RWPE2 (cell line): ENCODE measurements around the gene ABHD4.
A peak's percentile ranks its signal among the peaks of the same experiment; 100 is the strongest.

Experiments used
- ATAC-seq: fragments of 200-7000 bp; cut with Tn5 transposase; 3 replicates; pipeline ENCODE4 v1.9.1; 2021; ENCODE audit warnings: low read depth
- DNase-seq: peaks from one replicate; pipeline ENCODE4 v3.0.0-alpha.2; 2020; ENCODE audit warnings: low spot score
- H3K27ac ChIP-seq: fragments of 450-650 bp; 2 replicates; pipeline ENCODE4 v1.5.1; 2017; ENCODE audit warnings: mild to moderate bottlenecking; ENCODE audit not compliant: poor library complexity, severe bottlenecking
- H3K27me3 ChIP-seq: fragments of 250-450 bp; sonication (Bioruptor Pico); 2 replicates; pipeline ENCODE4 v1.5.1; 2021; ENCODE audit warnings: mild to moderate bottlenecking, moderate library complexity; ENCODE audit not compliant: insufficient read depth, poor library complexity, severe bottlenecking
- H3K36me3 ChIP-seq: fragments of 250-450 bp; sonication (Bioruptor Pico); 2 replicates; pipeline ENCODE4 v1.5.1; 2020; ENCODE audit warnings: low read depth, mild to moderate bottlenecking, moderate library complexity
- H3K4me1 ChIP-seq: fragments of 250-450 bp; sonication (Bioruptor Pico); 2 replicates; pipeline ENCODE4 v1.5.1; 2021; ENCODE audit warnings: mild to moderate bottlenecking, moderate library complexity; ENCODE audit not compliant: insufficient read depth, poor library complexity, severe bottlenecking
- H3K4me3 ChIP-seq: fragments of 250-450 bp; sonication (Bioruptor Pico); 2 replicates; pipeline ENCODE4 v1.5.1; 2021; ENCODE audit warnings: mild to moderate bottlenecking, moderate library complexity; ENCODE audit not compliant: severe bottlenecking
- H3K9me3 ChIP-seq: fragments of 250-450 bp; sonication (Bioruptor Pico); 2 replicates; pipeline ENCODE4 v1.5.1; 2021; ENCODE audit warnings: mild to moderate bottlenecking, moderate library complexity; ENCODE audit not compliant: severe bottlenecking
- CTCF ChIP-seq: fragments of 450-650 bp; IDR thresholded peaks from one replicate; pipeline ENCODE4 v1.5.1; 2017; ENCODE audit warnings: mild to moderate bottlenecking, moderate library complexity; ENCODE audit not compliant: poor library complexity, severe bottlenecking

The ABHD4 gene

GRCh38 chr14:22558221-22558913 lies 39.7 kb upstream of the ABHD4 start:
- no peak for TF ChIP-seq CTCF
- H3K9me3 ChIP-seq = no peaks in the 10 kb centered on the region
- no peak for ATAC-seq
- H3K4me1 ChIP-seq = peaks cover 16% of the 10 kb centered on the region
- H3K27ac ChIP-seq = no peak overlapping the region
- H3K4me3 ChIP-seq = no peak overlapping the region
- no peaks in the 10 kb centered on the region for H3K36me3 ChIP-seq
- H3K27me3 ChIP-seq = no peaks in the 10 kb centered on the region
- DNase-seq = no peak

GRCh38 chr14:22559041-22559440 lies 39.1 kb upstream of the ABHD4 start:
- TF ChIP-seq CTCF = no peak
- peaks cover 16% of the 10 kb centered on the region for H3K4me1 ChIP-seq
- no peaks in the 10 kb centered on the region for H3K9me3 ChIP-seq
- H3K27ac ChIP-seq = peak overlapping the region; percentile 2
- H3K27me3 ChIP-seq = no peaks in the 10 kb centered on the region
- peaks cover 6% of the 10 kb centered on the region for H3K36me3 ChIP-seq
- H3K4me3 ChIP-seq = no peak overlapping the region
- DNase-seq (no peak), ATAC-seq (no peak)

- no peak overlapping the region for H3K27ac ChIP-seq
- H3K4me1 ChIP-seq = peaks cover 10% of the 10 kb centered on the region
- peaks cover 24% of the 10 kb centered on the region for H3K36me3 ChIP-seq
- H3K9me3 ChIP-seq = no peaks in the 10 kb centered on the region
- ATAC-seq (no peak), DNase-seq (no peak)
- H3K27me3 ChIP-seq = no peaks in the 10 kb centered on the region
- TF ChIP-seq CTCF = no peak
- H3K4me3 ChIP-seq = no peak overlapping the region
Observed at GRCh38 chr14:22560662-22561365, 37.3 kb upstream of the ABHD4 start.

- Histone ChIP-seq H3K4me1 (peaks cover 5% of the 10 kb centered on the region), H3K4me3 (no peak overlapping the region)
Observed at GRCh38 chr14:22561366-22561660, 36.8 kb upstream of the ABHD4 start.

More at GRCh38 chr14:22561366-22561660, 36.8 kb upstream of the ABHD4 start:
- ATAC-seq = no peak
- Histone ChIP-seq H3K27me3 (no peaks in the 10 kb centered on the region), H3K27ac (no peak overlapping the region), H3K9me3 (no peaks in the 10 kb centered on the region), H3K36me3 (peaks cover 29% of the 10 kb centered on the region)
- DNase-seq = no peak
- TF ChIP-seq CTCF = no peak
